ENCODE data around the gene RYR1. TPM values are rescaled to one million over a fixed set of nuclear protein-coding genes. Genes with fewer than 3 reads are reported as not detected.
A peak's percentile ranks its signal among the peaks of the same experiment; 100 is the strongest.
"Not testable (repeated sequence)": the region's sequence is repeated elsewhere in the genome, so short reads cannot be mapped to it uniquely, and the experiment has no call there.

The RYR1 gene
- total RNA-seq, 2 donors from 2014 or later = 2.9 to 5.0 TPM

DNA sequence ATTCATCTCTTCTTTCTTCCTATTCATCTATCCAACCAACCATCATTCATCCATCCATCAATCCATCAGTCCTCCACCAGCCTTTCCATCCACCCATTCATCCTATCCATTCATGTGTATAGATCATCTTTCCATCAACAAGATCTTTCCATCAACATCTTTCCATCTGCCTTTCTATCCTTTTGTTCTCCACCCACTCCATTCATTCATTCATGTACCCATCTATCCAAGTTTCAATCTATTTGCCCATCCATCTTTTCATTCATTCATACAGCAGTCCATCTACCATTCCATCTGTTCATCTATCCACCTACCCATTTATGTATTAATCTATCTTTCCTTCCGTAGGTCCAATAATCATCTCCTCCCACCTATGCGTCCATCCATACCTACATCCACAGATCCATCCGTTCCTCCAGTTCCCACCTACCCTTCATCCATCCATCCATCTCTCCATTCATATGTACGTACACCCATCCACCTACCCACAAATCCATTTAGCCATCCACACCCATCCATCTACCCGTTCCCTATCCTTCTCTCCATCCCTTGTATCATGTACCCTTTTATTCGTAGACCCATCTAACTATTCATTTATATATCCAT, 53.3 kb downstream of the RYR1 start:
- no peak for ATAC-seq
- peaks cover 11 to 13% of the 10 kb centered on the region in 2 donors for H3K36me3 Mint-ChIP-seq
- peaks cover 11 to 15% of the 10 kb centered on the region in 2 donors for H3K9me3 Mint-ChIP-seq

DNA sequence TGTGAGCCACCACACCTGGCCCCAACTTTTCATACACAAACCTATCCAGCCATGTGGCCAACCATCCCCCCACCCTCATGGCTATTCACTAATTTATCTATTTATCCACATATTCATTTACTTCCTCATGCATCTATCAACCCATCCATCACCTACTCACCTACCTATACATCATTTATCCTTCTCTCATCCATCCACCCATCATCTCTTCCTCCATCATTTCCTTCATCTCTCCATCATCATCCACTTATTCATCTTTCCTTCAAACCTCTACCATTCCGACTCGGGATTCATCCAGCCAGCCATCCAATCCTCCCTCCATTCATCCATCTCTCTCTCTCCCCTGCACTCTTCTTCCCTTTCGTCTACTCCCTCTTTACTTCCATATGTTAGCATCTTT, 54.6 kb downstream of the RYR1 start:
- ATAC-seq (no peak), DNase-seq (ENCODE audit: low spot score in 2 of 2) (no peak)
- Mint-ChIP-seq H3K9me3 (peaks cover 11 to 15% of the 10 kb centered on the region in 2 donors), H3K27ac (no peak overlapping the region), H3K36me3 (peaks cover 11 to 13% of the 10 kb centered on the region in 2 donors)

More for the DNA sequence above, 53.3 kb downstream of the RYR1 start:
- DNase-seq (ENCODE audit: low spot score in 2 of 2) = no peak
- no peak overlapping the region for H3K27ac Mint-ChIP-seq

DNA sequence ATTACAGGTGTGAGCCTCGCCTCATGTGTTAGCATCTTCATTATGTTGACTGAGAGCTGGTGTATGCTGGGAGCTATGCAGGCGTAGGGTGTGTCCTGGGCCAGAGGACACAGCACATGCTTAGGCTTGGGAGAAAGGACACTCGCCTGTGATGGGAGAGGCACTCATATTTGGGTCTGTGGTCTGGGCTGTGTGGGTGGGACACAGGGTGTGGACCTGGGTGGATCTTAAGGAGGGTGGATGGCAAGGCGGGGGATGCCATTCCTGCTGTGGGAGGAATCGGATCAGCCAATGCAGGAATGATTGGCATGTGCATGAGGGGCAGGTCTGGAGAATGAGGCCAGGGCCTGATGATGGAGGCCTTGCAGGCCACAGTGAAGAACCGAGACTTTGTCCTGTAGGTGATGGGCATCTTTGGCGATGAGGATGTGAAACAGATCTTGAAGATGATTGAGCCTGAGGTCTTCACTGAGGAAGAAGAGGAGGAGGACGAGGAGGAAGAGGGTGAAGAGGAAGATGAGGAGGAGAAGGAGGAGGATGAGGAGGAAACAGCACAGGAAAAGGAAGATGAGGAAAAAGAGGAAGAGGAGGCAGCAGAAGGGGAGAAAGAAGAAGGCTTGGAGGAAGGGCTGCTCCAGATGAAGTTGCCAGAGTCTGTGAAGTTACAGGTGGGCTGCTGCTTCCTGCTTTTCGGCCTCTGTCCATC, 55.4 kb downstream of the RYR1 start:
- peaks cover 11 to 15% of the 10 kb centered on the region in 2 donors for H3K9me3 Mint-ChIP-seq
- peaks cover 11 to 13% of the 10 kb centered on the region in 2 donors for H3K36me3 Mint-ChIP-seq
- DNase-seq (ENCODE audit: low spot score in 2 of 2) (no peak), ATAC-seq (no peak)
- H3K27ac Mint-ChIP-seq = no peak overlapping the region

DNA sequence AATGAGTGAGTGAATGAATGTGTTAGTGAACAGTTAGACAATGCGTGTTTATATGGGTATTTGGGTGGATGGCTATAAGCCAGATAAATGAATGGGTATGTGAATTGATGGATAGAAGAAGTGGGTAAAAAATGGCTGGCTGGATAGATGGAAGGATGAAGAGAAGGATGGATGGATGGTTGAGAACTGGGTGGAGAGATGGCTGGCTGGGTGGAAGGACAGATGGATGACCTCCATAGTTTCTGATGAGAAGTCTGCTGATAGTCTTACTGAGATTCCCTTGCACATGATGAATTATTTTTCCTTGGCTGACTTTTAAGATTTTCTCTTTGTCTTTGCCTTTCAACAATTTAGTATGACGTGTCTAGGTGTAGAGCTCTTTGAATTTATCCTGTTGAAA, 57.4 kb downstream of the RYR1 start:
- ATAC-seq (no peak), DNase-seq (ENCODE audit: low spot score in 2 of 2) (no peak)
- Mint-ChIP-seq H3K36me3 (peaks cover 11 to 13% of the 10 kb centered on the region in 2 donors), H3K27ac (no peak overlapping the region), H3K9me3 (peaks cover 11 to 15% of the 10 kb centered on the region in 2 donors)

DNA sequence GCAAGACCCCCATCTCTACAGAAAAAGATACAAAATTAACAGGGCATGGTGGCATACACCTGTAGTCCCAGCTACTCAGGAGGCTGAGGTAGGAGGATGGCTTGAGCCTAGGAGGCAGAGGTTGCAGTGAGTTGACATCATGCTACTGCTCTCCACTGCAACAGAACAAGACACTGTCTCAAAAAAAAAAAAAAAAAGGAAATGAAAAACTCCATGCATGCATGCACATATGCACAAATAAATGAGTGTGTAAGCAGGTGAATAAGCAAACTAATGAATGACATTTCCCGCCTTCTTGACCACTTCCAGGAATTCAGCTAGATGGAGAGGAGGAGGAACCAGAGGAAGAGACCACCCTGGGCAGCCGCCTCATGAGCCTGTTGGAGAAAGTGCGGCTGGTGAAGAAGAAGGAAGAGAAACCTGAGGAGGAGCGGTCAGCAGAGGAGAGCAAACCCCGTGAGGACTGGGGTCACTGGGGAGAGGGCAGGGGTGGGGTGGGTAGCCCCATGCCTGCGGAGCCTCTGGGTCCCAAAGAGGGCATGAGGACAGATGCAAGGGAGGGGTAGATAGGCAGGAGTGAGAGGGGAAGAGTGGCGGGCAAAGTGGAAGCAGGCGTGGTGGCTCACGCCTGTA, 58.8 kb downstream of the RYR1 start:
- peaks cover 7 to 11% of the 10 kb centered on the region in 2 donors for H3K36me3 Mint-ChIP-seq
- ATAC-seq (no peak), DNase-seq (ENCODE audit: low spot score in 2 of 2) (no peak)
- no peak overlapping the region for H3K27ac Mint-ChIP-seq
- H3K9me3 Mint-ChIP-seq = peaks cover 7 to 9% of the 10 kb centered on the region in 2 donors

DNA sequence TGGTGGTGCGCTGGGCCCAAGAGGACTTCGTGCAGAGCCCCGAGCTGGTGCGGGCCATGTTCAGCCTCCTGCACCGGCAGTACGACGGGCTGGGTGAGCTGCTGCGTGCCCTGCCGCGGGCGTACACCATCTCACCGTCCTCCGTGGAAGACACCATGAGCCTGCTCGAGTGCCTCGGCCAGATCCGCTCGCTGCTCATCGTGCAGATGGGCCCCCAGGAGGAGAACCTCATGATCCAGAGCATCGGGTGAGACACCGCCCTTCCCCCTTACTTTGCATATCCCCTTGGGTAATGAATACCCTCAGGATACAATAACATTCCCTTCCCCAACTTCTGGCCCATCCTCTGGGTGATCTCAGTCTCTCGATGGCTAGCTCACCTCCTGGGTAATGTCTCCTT, 60.9 kb downstream of the RYR1 start:
- Mint-ChIP-seq H3K36me3 (peaks cover 7 to 11% of the 10 kb centered on the region in 2 donors), H3K9me3 (peaks cover 5 to 7% of the 10 kb centered on the region in 2 donors), H3K27ac (no peak overlapping the region)
- DNase-seq (ENCODE audit: low spot score in 2 of 2) (no peak), ATAC-seq (no peak)

DNA sequence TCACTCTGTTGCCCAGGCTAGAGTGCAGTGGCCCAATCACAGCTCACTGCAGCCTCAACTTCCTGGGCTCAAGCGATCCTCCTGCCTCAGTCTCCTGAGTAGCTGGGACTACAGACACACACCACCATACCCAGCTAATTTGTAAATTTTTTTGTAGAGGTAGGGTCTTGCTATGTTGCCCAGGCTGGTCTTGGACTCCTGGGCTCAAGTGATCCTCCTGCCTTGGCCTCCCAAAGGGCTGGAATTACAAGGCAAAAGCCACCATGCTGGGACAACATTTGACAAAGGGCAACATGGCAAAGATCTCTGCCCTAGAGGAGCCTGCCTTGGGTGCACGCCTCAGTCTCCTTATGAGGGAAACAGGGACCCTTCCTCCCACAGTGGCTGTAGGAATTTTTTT, 61.9 kb downstream of the RYR1 start:
- not testable (repeated sequence) for DNase-seq (ENCODE audit: low spot score in 2 of 2); ATAC-seq; H3K9me3 Mint-ChIP-seq; H3K27ac Mint-ChIP-seq; H3K36me3 Mint-ChIP-seq

DNA sequence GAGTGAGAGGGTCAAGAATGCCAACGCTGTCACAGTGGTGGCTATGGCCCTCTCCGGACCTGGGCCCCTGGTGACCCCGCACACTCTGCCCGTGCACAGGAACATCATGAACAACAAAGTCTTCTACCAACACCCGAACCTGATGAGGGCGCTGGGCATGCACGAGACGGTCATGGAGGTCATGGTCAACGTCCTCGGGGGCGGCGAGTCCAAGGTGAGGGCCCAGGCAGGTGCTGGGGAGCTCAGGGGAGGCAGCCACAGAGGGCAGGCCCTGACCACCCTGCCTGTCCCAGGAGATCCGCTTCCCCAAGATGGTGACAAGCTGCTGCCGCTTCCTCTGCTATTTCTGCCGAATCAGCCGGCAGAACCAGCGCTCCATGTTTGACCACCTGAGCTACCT, 62.6 kb downstream of the RYR1 start:
- no peaks in the 10 kb centered on the region for H3K36me3 Mint-ChIP-seq
- H3K27ac Mint-ChIP-seq = no peak overlapping the region
- no peak for DNase-seq (ENCODE audit: low spot score in 2 of 2)
- no peaks in the 10 kb centered on the region for H3K9me3 Mint-ChIP-seq
- ATAC-seq = no peak

DNA sequence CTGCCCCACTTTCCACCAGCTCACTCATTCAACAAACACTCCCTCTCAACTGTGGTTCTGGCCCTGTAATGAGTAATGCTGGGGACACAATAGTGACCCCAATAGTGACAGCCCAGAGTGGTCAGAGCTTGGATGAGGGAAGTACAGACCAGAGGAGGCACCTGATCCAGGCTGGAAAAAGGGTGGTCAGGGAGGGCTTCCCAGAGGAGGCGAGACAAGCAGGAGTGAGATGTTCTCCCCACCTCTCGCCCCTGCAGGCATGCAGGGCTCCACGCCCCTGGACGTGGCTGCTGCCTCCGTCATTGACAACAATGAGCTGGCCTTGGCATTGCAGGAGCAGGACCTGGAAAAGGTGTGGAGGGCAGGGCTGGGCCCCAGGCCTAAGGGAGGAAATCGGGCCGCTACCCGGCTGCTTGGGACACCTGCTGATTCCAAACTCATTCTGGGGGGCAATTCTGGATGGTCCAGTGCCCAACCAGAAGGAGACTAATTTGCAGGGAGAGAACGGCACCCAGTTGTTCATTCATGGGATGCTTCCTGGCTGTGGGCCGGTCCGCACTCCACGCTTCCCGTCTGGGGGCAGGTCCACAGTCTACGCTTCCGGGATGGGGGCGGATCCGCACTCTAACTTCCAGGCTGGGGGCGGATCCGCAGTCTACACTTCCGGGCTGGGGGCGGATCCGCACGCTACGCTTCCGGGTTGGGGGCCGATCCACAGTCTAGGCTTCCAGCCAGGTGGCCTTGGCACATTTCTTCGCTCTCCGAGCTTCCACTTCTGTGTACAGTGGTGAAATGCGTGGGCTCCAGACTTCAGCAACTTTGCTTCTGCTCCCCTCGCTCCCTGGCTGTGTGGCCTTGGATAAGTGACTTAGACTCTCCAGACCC, 63.4 kb downstream of the RYR1 start:
- Mint-ChIP-seq H3K36me3 (no peaks in the 10 kb centered on the region), H3K27ac (peak overlapping the region in 1 of 2 donors; percentile 50), H3K9me3 (no peaks in the 10 kb centered on the region)
- no peak for ATAC-seq
- no peak for DNase-seq (ENCODE audit: low spot score in 2 of 2)

DNA sequence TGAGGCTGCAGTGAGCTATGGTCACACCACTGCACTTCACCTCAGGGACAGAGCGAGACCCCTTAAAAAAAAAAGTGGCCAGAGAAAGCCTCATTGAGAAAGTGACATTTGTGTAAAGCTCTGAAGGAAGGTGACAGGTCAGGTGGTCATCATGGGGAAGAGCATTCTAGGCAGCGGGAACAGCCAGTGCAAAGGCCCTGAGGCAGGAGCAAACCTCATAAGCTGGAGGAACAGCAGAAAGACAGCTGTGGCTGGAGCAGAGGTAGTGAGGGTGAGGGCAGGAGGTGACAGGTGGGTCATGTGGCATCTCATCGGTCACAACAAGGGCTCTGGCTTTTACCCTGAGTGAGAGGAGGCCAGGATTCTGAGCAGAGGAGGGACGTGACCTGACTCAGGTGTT, 64.4 kb downstream of the RYR1 start:
- Mint-ChIP-seq H3K27ac (peak overlapping the region in 1 of 2 donors; percentile 81), H3K36me3 (no peaks in the 10 kb centered on the region), H3K9me3 (no peaks in the 10 kb centered on the region)
- ATAC-seq (no peak), DNase-seq (ENCODE audit: low spot score in 2 of 2) (no peak)

DNA sequence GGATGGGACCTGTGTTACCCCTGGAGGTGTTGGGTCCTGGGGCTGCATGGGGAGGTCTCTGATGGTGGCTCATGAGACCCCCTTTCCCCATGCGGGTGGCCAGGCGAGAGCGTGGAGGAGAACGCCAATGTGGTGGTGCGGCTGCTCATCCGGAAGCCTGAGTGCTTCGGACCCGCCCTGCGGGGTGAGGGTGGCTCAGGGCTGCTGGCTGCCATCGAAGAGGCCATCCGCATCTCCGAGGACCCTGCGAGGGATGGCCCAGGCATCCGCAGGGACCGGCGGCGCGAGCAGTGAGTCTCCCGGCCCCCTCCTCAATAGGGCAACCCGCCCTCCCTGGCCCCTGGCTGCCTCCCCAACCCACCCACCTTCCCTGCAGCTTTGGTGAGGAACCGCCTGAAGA, 66.0 kb downstream of the RYR1 start:
- DNase-seq (ENCODE audit: low spot score in 2 of 2) (no peak), ATAC-seq (no peak)
- Mint-ChIP-seq H3K36me3 (no peaks in the 10 kb centered on the region), H3K27ac (no peak overlapping the region), H3K9me3 (no peaks in the 10 kb centered on the region)

DNA sequence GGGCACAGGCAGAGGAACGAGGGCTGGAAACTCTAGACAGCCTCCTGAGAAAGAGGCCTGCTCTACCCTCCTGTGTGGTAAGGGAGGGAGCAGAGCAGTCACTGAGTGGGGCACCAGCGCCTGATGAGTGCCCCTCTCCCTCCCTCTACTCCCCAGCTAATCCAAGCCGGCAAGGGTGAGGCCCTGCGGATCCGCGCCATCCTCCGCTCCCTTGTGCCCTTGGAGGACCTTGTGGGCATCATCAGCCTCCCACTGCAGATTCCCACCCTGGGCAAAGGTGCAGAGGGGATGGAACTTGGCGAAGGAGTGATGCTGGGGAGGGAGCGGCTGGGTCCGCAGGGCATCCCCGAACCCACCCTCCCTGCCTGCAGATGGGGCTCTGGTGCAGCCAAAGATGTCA, 67.0 kb downstream of the RYR1 start:
- DNase-seq (ENCODE audit: low spot score in 2 of 2) = no peak
- ATAC-seq = no peak
- Mint-ChIP-seq H3K9me3 (no peaks in the 10 kb centered on the region), H3K27ac (no peak overlapping the region), H3K36me3 (no peaks in the 10 kb centered on the region)

DNA sequence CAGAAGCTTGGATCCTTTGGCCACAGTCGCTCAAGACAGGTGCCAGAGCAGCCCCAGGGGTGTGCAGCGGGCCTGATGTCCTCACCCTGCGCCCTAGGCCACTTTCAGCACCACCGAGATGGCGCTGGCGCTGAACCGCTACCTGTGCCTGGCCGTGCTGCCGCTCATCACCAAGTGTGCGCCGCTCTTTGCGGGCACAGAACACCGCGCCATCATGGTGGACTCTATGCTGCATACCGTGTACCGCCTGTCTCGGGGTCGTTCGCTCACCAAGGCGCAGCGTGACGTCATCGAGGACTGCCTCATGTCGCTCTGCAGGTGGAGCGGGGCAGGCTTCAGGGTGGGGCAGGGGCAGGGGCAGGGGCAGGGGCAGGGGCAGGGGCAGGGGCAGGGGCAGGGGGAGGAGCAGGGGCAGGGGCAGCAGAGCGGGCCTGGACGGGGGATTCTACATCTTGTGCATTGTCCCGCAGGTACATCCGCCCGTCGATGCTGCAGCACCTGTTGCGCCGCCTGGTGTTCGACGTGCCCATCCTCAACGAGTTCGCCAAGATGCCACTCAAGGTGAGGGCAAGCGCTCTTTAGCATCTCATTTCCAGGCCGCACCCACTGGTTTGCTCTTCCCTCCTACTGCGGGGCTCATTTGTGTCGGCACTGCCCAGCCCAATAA, 69.1 kb downstream of the RYR1 start:
- no peaks in the 10 kb centered on the region for H3K9me3 Mint-ChIP-seq
- no peaks in the 10 kb centered on the region for H3K36me3 Mint-ChIP-seq
- no peak for DNase-seq (ENCODE audit: low spot score in 2 of 2)
- no peak for ATAC-seq
- H3K27ac Mint-ChIP-seq = no peak overlapping the region

DNA sequence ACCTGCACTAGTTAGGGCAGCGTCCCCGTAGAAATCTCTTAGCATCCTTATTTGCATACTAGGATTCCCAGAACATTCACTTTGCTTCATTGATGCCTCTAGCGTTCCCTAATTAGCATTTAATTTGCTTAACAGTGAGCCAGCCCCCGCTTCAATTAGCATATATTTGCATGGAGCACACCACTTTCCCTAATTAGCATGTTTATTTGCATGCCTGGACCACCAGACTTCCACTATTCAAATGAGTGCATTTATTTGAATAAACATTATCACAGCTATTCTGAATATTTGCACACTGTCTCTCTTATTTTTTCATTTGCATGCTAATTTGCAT, 69.6 kb downstream of the RYR1 start:
- no peaks in the 10 kb centered on the region for H3K9me3 Mint-ChIP-seq
- ATAC-seq (no peak), DNase-seq (ENCODE audit: low spot score in 2 of 2) (no peak)
- no peak overlapping the region for H3K27ac Mint-ChIP-seq
- no peaks in the 10 kb centered on the region for H3K36me3 Mint-ChIP-seq

DNA sequence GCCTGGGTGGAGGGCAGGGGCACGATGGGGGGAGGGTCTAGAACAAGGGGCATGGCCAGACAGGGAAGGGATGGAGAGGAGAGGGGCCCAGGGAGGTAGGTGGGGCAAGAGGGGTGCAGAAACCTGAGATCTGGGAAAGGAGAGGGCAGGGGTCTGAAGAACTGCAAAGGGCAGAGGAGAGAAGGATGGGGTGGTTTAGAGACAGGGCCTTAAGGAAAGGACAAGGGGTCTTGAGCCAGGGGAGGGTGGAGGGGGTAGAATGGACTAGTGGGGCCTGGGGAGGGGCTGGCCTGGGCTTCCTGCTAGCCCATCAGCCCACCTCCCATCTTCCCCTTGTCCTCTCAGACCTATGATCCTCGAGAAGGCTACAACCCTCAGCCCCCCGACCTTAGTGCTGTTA, 72.5 kb downstream of the RYR1 start:
- DNase-seq (ENCODE audit: low spot score in 2 of 2) = no peak
- no peaks in the 10 kb centered on the region for H3K9me3 Mint-ChIP-seq
- H3K27ac Mint-ChIP-seq = no peak overlapping the region
- ATAC-seq = no peak
- H3K36me3 Mint-ChIP-seq = no peaks in the 10 kb centered on the region

DNA sequence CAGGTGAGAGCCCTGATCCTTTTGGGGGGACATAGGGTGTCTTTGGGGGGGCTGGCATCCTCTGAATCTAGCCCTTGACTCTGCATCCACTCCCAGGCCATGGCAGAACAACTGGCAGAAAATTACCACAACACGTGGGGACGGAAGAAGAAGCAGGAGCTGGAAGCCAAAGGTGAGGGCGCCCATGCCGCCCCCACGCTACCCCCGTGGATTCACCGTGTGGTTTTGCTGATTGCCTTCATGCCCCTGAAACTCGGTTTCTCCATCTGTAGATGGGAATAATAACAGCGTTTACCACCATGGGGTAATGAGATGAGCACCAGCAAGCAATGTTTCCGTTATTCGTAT, 72.9 kb downstream of the RYR1 start:
- H3K36me3 Mint-ChIP-seq = no peaks in the 10 kb centered on the region
- DNase-seq (ENCODE audit: low spot score in 2 of 2) = no peak

More for the DNA sequence above, 72.9 kb downstream of the RYR1 start:
- Mint-ChIP-seq H3K9me3 (no peaks in the 10 kb centered on the region), H3K27ac (no peak overlapping the region)
- ATAC-seq = no peak
